Breast epithelium (tissue), 4 donors: ENCODE data around the gene RBBP9. TPM values are rescaled to one million over a fixed set of nuclear protein-coding genes. Genes with fewer than 3 reads are reported as not detected.

Experiments used
- DNase-seq, 2 donors: peaks; one replicate each; pipeline ENCODE4 v3.0.0-alpha.2; 2019; ENCODE audit warnings: low spot score in 2 of 2
- H3K27ac ChIP-seq, 2 donors: fragments of 200-600 bp; sonication (generic) in 1 of 2; one replicate each; pipeline ENCODE4 v1.5.1; 2016 to 2019; ENCODE audit warnings: mild to moderate bottlenecking in 1 of 2
- H3K27me3 ChIP-seq, 2 donors: fragments of 200-600 bp; sonication (generic) in 1 of 2; one replicate each; pipeline versions ENCODE4 v1.5.1 to v1.6.0; 2017 to 2019; ENCODE audit warnings: control low read depth in 1 of 2, mild to moderate bottlenecking in 1 of 2
- H3K36me3 ChIP-seq: fragments of 200-600 bp; one replicate; pipeline ENCODE4 v1.5.1; 2019
- H3K4me1 ChIP-seq, 2 donors: fragments of 200-600 bp; sonication (generic); one replicate each; pipeline ENCODE4 v1.5.1; 2016 to 2019; ENCODE audit warnings: control low read depth in 1 of 2
- H3K4me3 ChIP-seq, 3 donors: fragments of 200-600 bp; sonication (generic); 1 replicate in 2 of 3; 2 replicates in 1 of 3; pipeline ENCODE4 v1.5.1; 2016 to 2019; ENCODE audit warnings: mild to moderate bottlenecking in 3 of 3, moderate library complexity in 2 of 3
- H3K9me3 ChIP-seq, 2 donors: fragments of 200-600 bp; sonication (generic) in 1 of 2; one replicate each; pipeline ENCODE4 v1.5.1; 2016 to 2019; ENCODE audit warnings: control low read depth in 1 of 2
- POLR2A ChIP-seq: fragments of 450-650 bp; IDR thresholded peaks from one replicate; pipeline ENCODE4 v1.6.1; 2016; ENCODE audit warnings: antibody characterized with exemption, mild to moderate bottlenecking, moderate library complexity
- POLR2AphosphoS5 ChIP-seq, 3 donors: sonication (generic); formaldehyde crosslinking; IDR thresholded peaks; one replicate each; pipeline ENCODE4 v1.6.1; 2017; ENCODE audit warnings: antibody characterized with exemption in 3 of 3
- intact Hi-C: fragments of 100-400 bp; cut with DNase I; formaldehyde crosslinking; loops from one replicate; pipeline ENCODE4 v1.15.1; 2023; ENCODE audit warnings: low total_unique reads
- total RNA-seq, 3 donors: library from RNA; depleted of rRNA; stranded (reverse); fragments of >200 nt; gene quantifications; one replicate each; pipeline ENCODE4 v1.1.0, GENCODE V29; 2016
- TF ChIP-seq, protein P1 (sequence below), 3 donors: fragments of 450-650 bp; IDR thresholded peaks; one replicate each; pipeline ENCODE4 v1.5.1; 2016 to 2017; ENCODE audit warnings: antibody characterized with exemption in 3 of 3, mild to moderate bottlenecking in 3 of 3, moderate library complexity in 3 of 3

Gene RBBP9
- total RNA-seq, 3 donors from 2014 or later, result 16.3 to 24.4 (median 17.7) TPM

GRCh38 chr20:18515973-18516372, 18.9 kb upstream of the RBBP9 start:
- intact Hi-C loops, result no loop called here
- no peaks in the 10 kb centered on the region for H3K36me3 ChIP-seq
- no peaks in the 10 kb centered on the region for H3K9me3 ChIP-seq

GRCh38 chr20:18514127-18514526, 17.1 kb upstream of the RBBP9 start:
- Histone ChIP-seq H3K36me3 (no peaks in the 10 kb centered on the region), H3K4me1 (no peaks in the 10 kb centered on the region), H3K27ac (no peak overlapping the region), H3K9me3 (no peaks in the 10 kb centered on the region), H3K27me3 (no peaks in the 10 kb centered on the region), H3K4me3 (no peak overlapping the region)
- TF ChIP-seq, protein P1, sequence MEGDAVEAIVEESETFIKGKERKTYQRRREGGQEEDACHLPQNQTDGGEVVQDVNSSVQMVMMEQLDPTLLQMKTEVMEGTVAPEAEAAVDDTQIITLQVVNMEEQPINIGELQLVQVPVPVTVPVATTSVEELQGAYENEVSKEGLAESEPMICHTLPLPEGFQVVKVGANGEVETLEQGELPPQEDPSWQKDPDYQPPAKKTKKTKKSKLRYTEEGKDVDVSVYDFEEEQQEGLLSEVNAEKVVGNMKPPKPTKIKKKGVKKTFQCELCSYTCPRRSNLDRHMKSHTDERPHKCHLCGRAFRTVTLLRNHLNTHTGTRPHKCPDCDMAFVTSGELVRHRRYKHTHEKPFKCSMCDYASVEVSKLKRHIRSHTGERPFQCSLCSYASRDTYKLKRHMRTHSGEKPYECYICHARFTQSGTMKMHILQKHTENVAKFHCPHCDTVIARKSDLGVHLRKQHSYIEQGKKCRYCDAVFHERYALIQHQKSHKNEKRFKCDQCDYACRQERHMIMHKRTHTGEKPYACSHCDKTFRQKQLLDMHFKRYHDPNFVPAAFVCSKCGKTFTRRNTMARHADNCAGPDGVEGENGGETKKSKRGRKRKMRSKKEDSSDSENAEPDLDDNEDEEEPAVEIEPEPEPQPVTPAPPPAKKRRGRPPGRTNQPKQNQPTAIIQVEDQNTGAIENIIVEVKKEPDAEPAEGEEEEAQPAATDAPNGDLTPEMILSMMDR (IDR thresholded peaks at IDR 0.05), result no peak
- TF ChIP-seq POLR2AphosphoS5 (IDR thresholded peaks at IDR 0.05), result no peak
- no peak for TF ChIP-seq POLR2A
- intact Hi-C loops, result no loop called here
- no peak for DNase-seq

More at GRCh38 chr20:18515973-18516372, 18.9 kb upstream of the RBBP9 start:
- H3K27ac ChIP-seq, result no peak overlapping the region
- H3K27me3 ChIP-seq, result no peaks in the 10 kb centered on the region
- no peaks in the 10 kb centered on the region for H3K4me1 ChIP-seq
- no peak for TF ChIP-seq POLR2AphosphoS5 (IDR thresholded peaks at IDR 0.05)
- TF ChIP-seq, protein P1 (IDR thresholded peaks at IDR 0.05), result no peak
- no peak for TF ChIP-seq POLR2A
- no peak for DNase-seq
- no peak overlapping the region for H3K4me3 ChIP-seq

- intact Hi-C loops, result no loop called here
Observed at GRCh38 chr20:18513208-18513607, 16.2 kb upstream of the RBBP9 start.

DNA sequence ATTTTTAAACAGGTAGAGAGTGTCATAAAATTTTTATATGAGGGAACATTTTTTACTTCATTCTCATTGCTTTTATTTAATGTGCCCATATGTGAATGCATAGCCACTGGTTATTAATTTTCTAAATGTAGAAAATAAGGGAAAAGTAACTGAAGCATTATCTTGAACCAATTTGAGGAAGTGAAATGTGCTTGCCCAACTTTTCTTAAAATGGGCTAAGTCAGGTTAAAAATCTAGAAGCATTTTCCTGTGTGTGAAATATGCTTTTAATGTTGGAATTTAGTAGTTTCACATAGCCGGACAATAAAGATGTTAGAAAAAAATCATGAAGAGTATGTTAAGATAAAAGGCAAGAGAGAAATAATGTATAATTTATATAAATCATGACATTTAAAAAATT, 14.5 kb upstream of the RBBP9 start:
- H3K4me3 ChIP-seq, result no peak overlapping the region
- no peaks in the 10 kb centered on the region for H3K36me3 ChIP-seq
- H3K9me3 ChIP-seq, result no peaks in the 10 kb centered on the region
- no peaks in the 10 kb centered on the region for H3K4me1 ChIP-seq
- intact Hi-C loops, result no loop called here
- DNase-seq, result no peak
- H3K27ac ChIP-seq, result no peak overlapping the region
- no peak for TF ChIP-seq POLR2A
- TF ChIP-seq, protein P1 (IDR thresholded peaks at IDR 0.05), result no peak
- TF ChIP-seq POLR2AphosphoS5 (IDR thresholded peaks at IDR 0.05), result no peak
- H3K27me3 ChIP-seq, result no peaks in the 10 kb centered on the region

More at GRCh38 chr20:18513208-18513607, 16.2 kb upstream of the RBBP9 start:
- Histone ChIP-seq H3K27me3 (no peaks in the 10 kb centered on the region), H3K4me3 (no peak overlapping the region), H3K9me3 (no peaks in the 10 kb centered on the region), H3K36me3 (no peaks in the 10 kb centered on the region), H3K27ac (no peak overlapping the region), H3K4me1 (no peaks in the 10 kb centered on the region)
- DNase-seq, result no peak
- no peak for TF ChIP-seq POLR2A
- TF ChIP-seq, protein P1 (IDR thresholded peaks at IDR 0.05), result no peak
- TF ChIP-seq POLR2AphosphoS5 (IDR thresholded peaks at IDR 0.05), result no peak

DNA sequence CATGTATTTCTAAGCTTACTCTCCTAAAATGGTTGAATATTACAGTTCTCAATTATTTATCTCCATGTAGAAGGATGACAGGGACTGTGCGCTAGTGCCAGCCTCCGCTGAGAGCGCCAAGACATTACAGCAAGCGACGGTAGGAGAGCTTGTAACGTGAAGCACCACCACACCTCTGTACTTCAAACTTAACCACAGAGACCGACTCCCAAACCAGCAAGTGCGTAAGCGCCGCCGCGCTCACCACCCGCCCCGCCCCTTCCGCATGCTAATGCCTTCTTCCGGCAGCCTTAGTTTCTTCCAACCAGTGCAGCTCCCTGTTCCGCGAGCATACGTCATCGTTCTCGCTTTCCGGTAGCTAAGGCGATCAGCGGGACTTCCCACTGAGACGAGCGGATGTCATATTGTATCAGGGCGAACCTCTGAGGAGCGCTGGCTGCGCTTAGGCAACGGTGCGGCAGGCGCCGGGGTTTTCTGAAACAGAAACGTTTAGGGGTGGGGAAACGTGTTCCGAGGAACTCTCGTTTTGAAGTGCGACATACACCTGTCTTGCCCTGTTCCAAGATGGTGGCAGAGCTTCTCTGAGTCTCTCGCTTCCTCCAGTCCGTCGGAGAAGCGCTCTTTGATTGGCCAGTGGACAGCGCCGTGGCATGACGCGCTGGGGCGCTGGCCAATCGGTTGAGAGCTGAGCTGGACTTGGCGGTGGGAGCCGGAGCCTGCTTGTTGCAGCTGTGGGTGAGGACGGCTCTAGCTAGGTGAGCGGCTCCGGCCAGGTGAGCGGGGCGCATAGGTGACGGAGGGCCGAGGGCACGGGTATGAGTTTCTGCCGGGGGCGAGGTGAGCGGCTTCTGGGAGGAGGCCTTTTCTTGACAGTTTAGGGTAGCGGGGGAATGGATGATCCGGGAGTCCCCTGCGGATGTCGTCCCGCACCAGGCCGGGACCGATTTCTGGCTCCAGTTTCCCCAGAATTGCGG, 10.5 kb upstream of the RBBP9 start, which contains the start of gene SEC23B:
SEC23B (plus strand) TSS at position 723 of the 974 bp plus-strand sequence. CDS start 2,896 bp downstream, outside the sequence.
- Histone ChIP-seq H3K27ac (peak within 1 kb of the TSS; percentile 94 to 98), H3K4me1 (no peaks in the 10 kb centered on the region), H3K9me3 (no peaks in the 10 kb centered on the region), H3K27me3 (no peaks in the 10 kb centered on the region), H3K4me3 (peak within 1 kb of the TSS; percentile 58 to 89 (median 78)), H3K36me3 (no peaks in the 10 kb centered on the region)
- peak; percentile 96 to 97 for DNase-seq
- intact Hi-C loops, result loop anchor here (5.0 kb wide), 1 partner anchor 975 kb away; the partner anchor contains the start of gene BFSP1
- TF ChIP-seq, protein P1 (IDR thresholded peaks at IDR 0.05), result no peak
- peak; percentile 91 to 97 (median 95) for TF ChIP-seq POLR2AphosphoS5 (IDR thresholded peaks at IDR 0.05)
- TF ChIP-seq POLR2A, result peak; percentile 84
